ENCODE measurements around the gene MAP2K2.

DNA sequence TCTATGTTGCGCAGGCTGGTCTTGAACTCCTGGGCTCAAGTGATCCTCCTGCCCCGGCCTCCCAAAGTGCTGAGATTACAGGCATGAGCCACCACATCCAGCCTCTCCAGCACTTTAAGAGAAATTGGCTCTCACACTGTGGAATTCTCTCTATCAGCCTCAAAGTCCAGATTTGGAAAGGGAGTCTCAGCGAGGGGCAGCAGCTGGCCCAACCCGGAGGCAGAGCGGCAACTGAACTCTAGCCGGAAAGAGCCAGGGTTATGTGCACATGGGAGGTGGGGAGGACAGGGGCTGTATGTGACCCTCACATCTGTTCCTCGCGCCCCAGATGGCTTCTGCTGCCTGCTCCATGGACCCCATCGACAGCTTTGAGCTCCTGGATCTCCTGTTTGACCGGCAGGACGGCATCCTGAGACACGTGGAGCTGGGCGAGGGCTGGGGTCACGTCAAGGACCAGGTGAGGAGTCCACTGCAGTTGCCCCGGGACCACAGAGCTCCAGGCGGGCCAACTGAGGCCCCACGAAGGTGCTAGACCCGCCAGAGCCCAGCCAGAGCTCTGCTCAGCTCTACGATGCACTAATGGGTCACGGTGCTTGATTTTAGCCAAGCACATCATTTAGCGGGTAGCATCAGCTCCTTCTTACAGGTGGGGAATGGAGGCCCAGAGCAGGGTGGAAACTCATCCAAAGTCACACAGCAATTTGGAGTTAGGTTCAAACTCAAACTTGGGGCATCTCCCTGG is 30.8 kb upstream of the MAP2K2 start:
- TF ChIP-seq, protein P1, sequence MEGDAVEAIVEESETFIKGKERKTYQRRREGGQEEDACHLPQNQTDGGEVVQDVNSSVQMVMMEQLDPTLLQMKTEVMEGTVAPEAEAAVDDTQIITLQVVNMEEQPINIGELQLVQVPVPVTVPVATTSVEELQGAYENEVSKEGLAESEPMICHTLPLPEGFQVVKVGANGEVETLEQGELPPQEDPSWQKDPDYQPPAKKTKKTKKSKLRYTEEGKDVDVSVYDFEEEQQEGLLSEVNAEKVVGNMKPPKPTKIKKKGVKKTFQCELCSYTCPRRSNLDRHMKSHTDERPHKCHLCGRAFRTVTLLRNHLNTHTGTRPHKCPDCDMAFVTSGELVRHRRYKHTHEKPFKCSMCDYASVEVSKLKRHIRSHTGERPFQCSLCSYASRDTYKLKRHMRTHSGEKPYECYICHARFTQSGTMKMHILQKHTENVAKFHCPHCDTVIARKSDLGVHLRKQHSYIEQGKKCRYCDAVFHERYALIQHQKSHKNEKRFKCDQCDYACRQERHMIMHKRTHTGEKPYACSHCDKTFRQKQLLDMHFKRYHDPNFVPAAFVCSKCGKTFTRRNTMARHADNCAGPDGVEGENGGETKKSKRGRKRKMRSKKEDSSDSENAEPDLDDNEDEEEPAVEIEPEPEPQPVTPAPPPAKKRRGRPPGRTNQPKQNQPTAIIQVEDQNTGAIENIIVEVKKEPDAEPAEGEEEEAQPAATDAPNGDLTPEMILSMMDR (IDR thresholded peaks at IDR 0.05; ENCODE audit: low read depth, low read length), result no peak
- TF ChIP-seq, protein P2, sequence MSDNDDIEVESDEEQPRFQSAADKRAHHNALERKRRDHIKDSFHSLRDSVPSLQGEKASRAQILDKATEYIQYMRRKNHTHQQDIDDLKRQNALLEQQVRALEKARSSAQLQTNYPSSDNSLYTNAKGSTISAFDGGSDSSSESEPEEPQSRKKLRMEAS (IDR thresholded peaks at IDR 0.05; ENCODE audit: low read depth, low read length), result no peak
- TF ChIP-seq MYC (IDR thresholded peaks at IDR 0.05; ENCODE audit: low read depth, low read length), result no peak

Data from NB4 (cell line).